HepG2 (cell line): ENCODE measurements around the gene NOPCHAP1.

Source experiments
- FOXO4 ChIP-seq: sonication (generic); formaldehyde crosslinking; conservative IDR thresholded peaks from 2 replicates; pipeline ENCODE4 v1.8.1; 2023; ENCODE audit warnings: missing genetic modification reagents
- HMGXB3 ChIP-seq: sonication (generic); formaldehyde crosslinking; IDR thresholded peaks from 2 replicates; pipeline ENCODE4 v1.4.0; 2020; ENCODE audit warnings: missing genetic modification reagents, borderline replicate concordance
- PHF20 ChIP-seq: sonication (generic); formaldehyde crosslinking; IDR thresholded peaks from 2 replicates; pipeline ENCODE4 v1.5.0; 2020; ENCODE audit warnings: mild to moderate bottlenecking, missing genetic modification reagents
- TF ChIP-seq, protein P1 (sequence below): IDR thresholded peaks from 2 replicates; pipeline ENCODE4 v1.6.1; 2012; ENCODE audit warnings: inconsistent platforms

DNA sequence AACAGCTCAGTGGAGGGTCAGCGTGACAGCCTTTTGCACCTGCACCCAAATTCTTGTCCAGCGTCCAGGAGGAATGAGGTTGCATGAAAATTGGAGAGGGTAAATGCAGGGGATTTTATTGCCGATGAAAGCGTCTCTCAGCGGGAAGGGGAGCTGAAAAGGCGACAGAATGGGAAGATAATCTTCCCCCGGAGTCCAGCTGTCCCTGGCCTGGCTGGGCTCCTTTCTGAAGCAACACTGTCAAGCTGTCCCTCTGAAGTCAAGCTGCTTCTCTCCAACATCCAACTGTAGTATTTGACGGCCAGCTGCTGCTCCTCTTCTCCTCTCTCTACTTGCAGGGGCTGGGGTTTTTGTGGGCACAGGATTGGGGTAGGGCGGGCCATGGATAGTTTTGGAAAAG is 32.7 kb downstream of the NOPCHAP1 start:
- TF ChIP-seq HMGXB3, result no peak
- no peak for TF ChIP-seq FOXO4 (CRISPR knock-in tag)
- TF ChIP-seq PHF20 (CRISPR knock-in tag), result no peak
- TF ChIP-seq, protein P1, sequence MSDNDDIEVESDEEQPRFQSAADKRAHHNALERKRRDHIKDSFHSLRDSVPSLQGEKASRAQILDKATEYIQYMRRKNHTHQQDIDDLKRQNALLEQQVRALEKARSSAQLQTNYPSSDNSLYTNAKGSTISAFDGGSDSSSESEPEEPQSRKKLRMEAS, result no peak
